Skeletal muscle satellite cell (primary cell): Measurements from ENCODE around the gene GALNT14.

ENCODE experiments used
- H3K27me3 ChIP-seq: 2 replicates; pipeline ENCODE4 v1.7.0; 2013; ENCODE audit warnings: low read length; ENCODE audit not compliant: control insufficient read depth, insufficient read depth
- H3K36me3 ChIP-seq: 2 replicates; pipeline ENCODE4 v1.7.0; 2013; ENCODE audit warnings: mild to moderate bottlenecking, control low read depth, low read length; ENCODE audit not compliant: insufficient read depth
- H3K4me1 ChIP-seq: 2 replicates; pipeline ENCODE4 v1.7.0; 2013; ENCODE audit warnings: low read length; ENCODE audit not compliant: control insufficient read depth, insufficient read depth
- H3K4me2 ChIP-seq: 2 replicates; pipeline ENCODE4 v1.7.0; 2013; ENCODE audit warnings: mild to moderate bottlenecking, low read length
- H3K4me3 ChIP-seq: 2 replicates; pipeline ENCODE4 v1.7.0; 2013; ENCODE audit warnings: low read length
- H3K9ac ChIP-seq: 2 replicates; pipeline ENCODE4 v1.7.0; 2013; ENCODE audit warnings: mild to moderate bottlenecking, low read depth, low read length, moderate library complexity
- H3K9me3 ChIP-seq: replicated peaks from 2 replicates; pipeline ENCODE4 v1.7.0; 2013; ENCODE audit warnings: mild to moderate bottlenecking, control low read depth, low read length

The GALNT14 gene

GRCh38 chr2:30968660-30969397 is 169.4 kb downstream of the GALNT14 start:
- Histone ChIP-seq H3K27me3 (no peaks in the 10 kb centered on the region), H3K9ac (no peak overlapping the region), H3K4me1 (no peaks in the 10 kb centered on the region), H3K36me3 (no peaks in the 10 kb centered on the region), H3K4me2 (no peak overlapping the region), H3K9me3 (no peaks in the 10 kb centered on the region), H3K4me3 (no peak overlapping the region)

DNA sequence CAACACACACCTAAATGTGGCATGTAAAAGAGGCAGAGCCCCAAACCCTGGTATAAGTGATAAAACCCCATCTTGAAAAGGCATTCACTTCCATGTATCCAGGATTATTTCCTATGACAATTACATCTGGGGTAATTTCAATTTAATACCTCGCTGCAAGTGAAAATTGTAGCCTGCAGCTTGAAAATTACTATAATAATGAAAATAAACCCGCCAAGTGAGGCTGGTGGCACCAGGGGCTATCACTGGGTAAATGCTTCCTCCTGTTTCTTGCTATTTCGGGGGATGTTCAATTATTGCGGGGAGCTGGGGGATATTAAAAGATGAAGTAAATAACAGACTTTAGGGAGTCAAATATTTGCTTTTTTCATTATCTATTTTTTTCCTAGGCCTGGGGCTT is 171.5 kb downstream of the GALNT14 start:
- H3K4me2 ChIP-seq, result no peak overlapping the region
- H3K27me3 ChIP-seq, result no peaks in the 10 kb centered on the region
- no peaks in the 10 kb centered on the region for H3K4me1 ChIP-seq
- no peaks in the 10 kb centered on the region for H3K9me3 ChIP-seq
- no peaks in the 10 kb centered on the region for H3K36me3 ChIP-seq
- H3K4me3 ChIP-seq, result no peak overlapping the region
- no peak overlapping the region for H3K9ac ChIP-seq

DNA sequence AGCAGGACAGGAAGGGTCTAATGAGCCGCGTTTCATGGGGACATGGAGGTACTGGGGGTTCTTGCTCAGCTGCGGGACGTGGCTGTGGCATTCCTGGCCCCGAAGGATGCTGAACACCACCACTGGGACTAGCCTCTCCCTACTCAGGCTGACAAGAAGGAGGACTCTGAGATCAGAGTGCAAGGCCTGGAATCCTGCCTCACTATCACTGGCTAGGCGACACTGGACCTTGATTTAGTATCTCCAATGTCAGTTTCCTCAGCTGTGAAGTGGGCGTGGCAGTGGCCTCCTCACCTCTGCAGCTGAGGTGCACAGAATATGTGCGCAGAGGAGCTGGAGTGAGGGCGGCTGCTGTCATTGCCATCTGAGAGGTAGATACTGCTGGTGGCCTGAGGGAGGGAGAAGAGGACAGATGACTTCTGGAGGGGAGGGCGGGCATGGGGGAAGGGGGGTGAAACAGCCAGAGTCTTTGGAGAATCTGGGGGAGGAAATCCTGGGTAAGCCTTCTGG is 173.2 kb downstream of the GALNT14 start:
- no peaks in the 10 kb centered on the region for H3K9me3 ChIP-seq
- no peaks in the 10 kb centered on the region for H3K27me3 ChIP-seq
- no peaks in the 10 kb centered on the region for H3K4me1 ChIP-seq
- H3K4me3 ChIP-seq, result no peak overlapping the region
- H3K9ac ChIP-seq, result no peak overlapping the region
- no peak overlapping the region for H3K4me2 ChIP-seq
- no peaks in the 10 kb centered on the region for H3K36me3 ChIP-seq

DNA sequence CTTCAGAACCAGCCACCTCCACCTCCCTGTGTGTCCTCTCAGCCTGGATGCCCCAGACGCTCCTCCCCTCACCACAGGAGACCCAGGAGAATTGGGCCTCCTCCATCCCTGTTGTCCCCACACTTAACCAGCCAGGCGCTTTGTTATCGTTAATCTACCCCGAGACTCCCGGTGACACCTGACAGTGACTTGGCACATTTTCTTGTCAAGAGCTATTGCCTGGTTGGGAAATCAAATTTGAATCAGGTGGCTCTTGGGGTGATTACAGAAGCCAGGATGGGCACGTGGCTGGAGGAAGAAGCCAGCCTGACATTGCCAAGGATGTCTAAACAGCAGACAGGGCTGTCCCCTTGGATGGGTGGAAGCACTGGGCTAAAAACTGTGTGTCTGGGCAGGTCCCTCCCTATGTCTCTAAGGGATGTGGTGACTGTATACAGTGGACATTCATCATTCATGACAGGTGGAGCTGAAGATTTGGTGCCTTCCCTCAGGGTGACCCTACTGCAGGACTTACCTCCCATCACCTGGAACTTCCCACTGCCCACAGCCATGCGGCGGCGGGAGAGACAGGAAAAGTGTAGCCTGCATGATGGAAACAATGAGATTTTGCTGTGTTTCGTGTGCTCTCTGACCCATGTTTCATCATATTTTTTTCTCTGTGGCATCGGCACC is 173.8 kb downstream of the GALNT14 start:
- Histone ChIP-seq H3K4me3 (no peak overlapping the region), H3K9ac (no peak overlapping the region), H3K36me3 (no peaks in the 10 kb centered on the region), H3K27me3 (no peaks in the 10 kb centered on the region), H3K4me2 (no peak overlapping the region), H3K4me1 (no peaks in the 10 kb centered on the region), H3K9me3 (no peaks in the 10 kb centered on the region)

DNA sequence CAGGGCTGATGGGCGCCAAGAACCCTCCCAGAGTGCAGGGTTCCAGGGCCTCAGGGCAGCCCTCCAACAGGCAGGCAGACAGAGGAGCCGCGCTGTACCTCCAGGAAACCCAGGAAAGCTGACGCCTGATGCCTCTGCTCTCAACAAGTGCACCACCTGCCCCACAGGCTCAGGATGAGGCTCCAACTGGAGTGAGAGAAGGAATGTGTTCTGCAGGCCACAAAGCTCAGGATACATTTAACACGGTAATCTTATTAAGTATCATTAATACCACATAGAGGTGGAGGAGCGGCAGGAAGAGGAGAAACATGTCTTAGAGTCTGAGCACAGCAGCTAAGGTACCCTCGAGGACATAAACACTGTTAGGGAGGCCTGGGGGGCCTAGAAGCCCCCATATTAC is 175.1 kb downstream of the GALNT14 start:
- no peak overlapping the region for H3K4me3 ChIP-seq
- H3K9ac ChIP-seq, result no peak overlapping the region
- no peaks in the 10 kb centered on the region for H3K4me1 ChIP-seq
- H3K4me2 ChIP-seq, result no peak overlapping the region
- no peaks in the 10 kb centered on the region for H3K27me3 ChIP-seq
- H3K9me3 ChIP-seq, result no peaks in the 10 kb centered on the region
- no peaks in the 10 kb centered on the region for H3K36me3 ChIP-seq

DNA sequence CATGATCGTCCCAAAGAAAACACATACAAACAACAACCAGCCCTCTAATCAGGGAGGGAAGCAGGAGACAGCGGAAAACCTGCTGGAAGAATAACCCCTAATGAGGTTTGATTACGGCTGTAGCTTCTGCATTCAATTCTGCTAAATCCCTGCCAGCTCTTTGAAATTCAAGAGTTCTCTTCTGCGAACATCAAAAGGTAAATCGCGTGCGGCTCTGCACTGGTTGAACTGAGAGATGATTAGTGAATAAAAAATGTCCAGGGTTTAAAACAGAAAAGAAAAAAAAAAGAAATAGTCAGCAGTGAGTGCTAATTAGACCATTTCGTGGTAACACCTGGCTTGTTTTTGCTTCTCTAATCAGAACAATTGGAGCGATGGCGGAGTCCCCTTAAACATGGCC is 178.0 kb downstream of the GALNT14 start:
- Histone ChIP-seq H3K9me3 (no peaks in the 10 kb centered on the region), H3K9ac (no peak overlapping the region), H3K27me3 (no peaks in the 10 kb centered on the region), H3K4me3 (no peak overlapping the region), H3K36me3 (no peaks in the 10 kb centered on the region), H3K4me1 (no peaks in the 10 kb centered on the region), H3K4me2 (no peak overlapping the region)

- H3K36me3 ChIP-seq, result no peaks in the 10 kb centered on the region
- H3K27me3 ChIP-seq, result no peaks in the 10 kb centered on the region
- H3K4me3 ChIP-seq, result no peak overlapping the region
- H3K4me2 ChIP-seq, result no peak overlapping the region
- H3K4me1 ChIP-seq, result no peaks in the 10 kb centered on the region
- H3K9me3 ChIP-seq, result no peaks in the 10 kb centered on the region
- H3K9ac ChIP-seq, result no peak overlapping the region
Observed at GRCh38 chr2:30959653-30960052, 178.6 kb downstream of the GALNT14 start.

GRCh38 chr2:30958918-30959265 is 179.3 kb downstream of the GALNT14 start:
- Histone ChIP-seq H3K9me3 (no peaks in the 10 kb centered on the region), H3K9ac (no peak overlapping the region), H3K36me3 (no peaks in the 10 kb centered on the region), H3K4me3 (no peak overlapping the region), H3K4me2 (no peak overlapping the region), H3K27me3 (no peaks in the 10 kb centered on the region), H3K4me1 (no peaks in the 10 kb centered on the region)

DNA sequence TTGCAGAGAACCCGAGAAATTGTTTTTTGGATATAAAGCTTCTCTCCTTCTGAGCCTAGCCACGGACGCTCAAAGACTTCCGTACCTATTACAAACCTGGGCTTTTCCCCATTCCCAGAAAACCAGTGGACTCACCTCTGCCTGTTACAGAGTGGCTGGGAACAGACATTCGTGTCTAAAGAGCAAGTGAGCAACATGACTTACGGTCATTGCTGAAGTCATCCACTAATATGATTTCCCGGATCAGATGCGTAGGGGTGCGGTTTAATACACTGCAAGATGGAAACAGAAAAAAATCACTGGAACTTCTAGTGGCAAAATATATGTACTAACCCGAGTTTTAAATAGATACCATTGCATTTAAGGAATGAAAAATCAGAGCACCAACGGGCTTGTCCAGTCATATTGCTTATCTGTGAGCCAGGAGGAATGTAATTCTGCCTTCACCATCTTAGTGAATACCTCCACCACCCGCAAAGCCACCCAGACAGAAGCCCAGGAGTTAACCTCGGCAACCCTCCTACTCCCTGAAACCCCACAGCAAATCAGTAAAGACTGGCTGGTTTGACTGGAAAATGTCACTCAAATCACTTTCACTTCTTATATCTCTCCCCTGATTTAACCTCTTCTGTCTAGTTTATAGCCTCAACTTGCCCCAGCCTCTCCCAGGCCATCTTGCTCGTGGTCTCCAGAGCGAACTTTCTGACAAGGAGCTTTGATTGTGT is 179.9 kb downstream of the GALNT14 start:
- Histone ChIP-seq H3K4me3 (no peak overlapping the region), H3K4me2 (no peak overlapping the region), H3K9me3 (no peaks in the 10 kb centered on the region), H3K36me3 (no peaks in the 10 kb centered on the region), H3K27me3 (no peaks in the 10 kb centered on the region), H3K4me1 (no peaks in the 10 kb centered on the region), H3K9ac (no peak overlapping the region)

DNA sequence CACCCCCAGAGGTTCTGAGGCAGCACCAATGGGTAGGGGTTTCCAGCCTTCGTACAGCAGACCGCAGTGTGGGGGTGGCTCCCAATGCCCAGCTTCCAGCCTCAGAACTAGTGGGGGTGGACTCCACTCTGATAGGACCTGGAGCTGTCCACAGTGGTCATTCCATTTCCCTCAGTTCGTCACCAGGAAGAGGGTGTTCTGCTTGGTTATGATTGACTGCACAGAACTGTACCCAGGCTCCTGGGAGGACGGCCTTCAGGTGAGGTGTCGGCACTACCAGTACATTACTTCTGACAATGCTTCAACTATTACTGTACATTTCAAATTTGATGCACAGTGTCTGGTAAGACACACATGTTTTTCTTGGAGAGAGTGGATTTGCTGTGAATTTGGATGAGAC is 180.6 kb downstream of the GALNT14 start:
- no peak overlapping the region for H3K4me3 ChIP-seq
- H3K9me3 ChIP-seq, result no peaks in the 10 kb centered on the region
- no peaks in the 10 kb centered on the region for H3K4me1 ChIP-seq
- no peak overlapping the region for H3K4me2 ChIP-seq
- H3K9ac ChIP-seq, result no peak overlapping the region
- H3K36me3 ChIP-seq, result no peaks in the 10 kb centered on the region
- no peaks in the 10 kb centered on the region for H3K27me3 ChIP-seq

DNA sequence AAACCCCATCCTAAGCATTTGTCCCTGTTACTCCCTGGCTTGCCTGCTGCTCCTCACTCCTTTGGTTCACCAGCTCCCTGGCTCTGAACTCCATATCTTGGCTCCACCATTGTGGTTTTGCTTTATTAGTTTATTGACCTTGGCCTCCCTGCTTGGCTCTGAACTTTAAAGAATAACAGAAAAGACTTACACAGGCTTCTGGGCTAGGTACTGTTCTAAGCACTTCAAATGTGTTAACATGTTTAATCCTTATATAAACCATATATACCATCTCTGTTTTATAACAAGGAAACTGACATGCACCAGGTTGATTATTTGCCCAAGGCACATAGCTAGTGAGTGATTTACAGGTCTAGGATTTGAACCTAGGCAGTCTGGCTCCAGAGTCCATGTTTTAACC is 181.2 kb downstream of the GALNT14 start:
- no peaks in the 10 kb centered on the region for H3K27me3 ChIP-seq
- H3K4me3 ChIP-seq, result no peak overlapping the region
- no peak overlapping the region for H3K4me2 ChIP-seq
- H3K9me3 ChIP-seq, result no peaks in the 10 kb centered on the region
- H3K9ac ChIP-seq, result no peak overlapping the region
- H3K36me3 ChIP-seq, result no peaks in the 10 kb centered on the region
- no peaks in the 10 kb centered on the region for H3K4me1 ChIP-seq
